Gastrocnemius medialis (tissue), 4 donors: Measurements from ENCODE around the gene SP4.

ENCODE experiments used
- POLR2A ChIP-seq, 2 donors: fragments of 450-650 bp; IDR thresholded peaks; one replicate each; pipeline ENCODE4 v1.6.1; 2017; ENCODE audit warnings: antibody characterized with exemption in 2 of 2, mild to moderate bottlenecking in 2 of 2, moderate library complexity in 2 of 2
- TF ChIP-seq, protein P1 (sequence below), 5 experiments: fragments of 450-650 bp in 3 of 5; fragments of 200-600 bp in 2 of 5; sonication (generic) in 2 of 5; IDR thresholded peaks in 4 of 5; conservative IDR thresholded peaks in 1 of 5; 1 replicate in 4 of 5; 2 replicates in 1 of 5; pipeline ENCODE4 v1.5.1; 2016 to 2019; ENCODE audit warnings: antibody characterized with exemption in 5 of 5, mild to moderate bottlenecking in 3 of 5, moderate library complexity in 3 of 5

DNA sequence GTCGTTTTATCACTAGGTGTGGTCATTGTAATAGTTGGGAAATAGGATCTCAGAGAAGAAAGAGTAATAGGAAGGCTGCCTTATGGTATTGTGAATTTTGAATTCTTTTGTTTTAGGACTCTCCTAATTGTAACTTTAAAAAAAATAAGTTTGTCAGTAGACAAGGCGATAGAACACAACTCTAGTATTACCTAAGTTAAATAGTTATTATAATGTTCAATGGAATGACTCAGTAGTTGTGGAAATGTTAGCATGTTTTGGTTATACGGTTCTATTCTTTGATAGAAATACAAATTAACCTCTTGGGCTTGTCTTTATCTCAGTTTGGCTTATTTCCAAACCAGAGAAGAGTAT lies 116.4 kb downstream of the SP4 start:
- TF ChIP-seq, protein P1, sequence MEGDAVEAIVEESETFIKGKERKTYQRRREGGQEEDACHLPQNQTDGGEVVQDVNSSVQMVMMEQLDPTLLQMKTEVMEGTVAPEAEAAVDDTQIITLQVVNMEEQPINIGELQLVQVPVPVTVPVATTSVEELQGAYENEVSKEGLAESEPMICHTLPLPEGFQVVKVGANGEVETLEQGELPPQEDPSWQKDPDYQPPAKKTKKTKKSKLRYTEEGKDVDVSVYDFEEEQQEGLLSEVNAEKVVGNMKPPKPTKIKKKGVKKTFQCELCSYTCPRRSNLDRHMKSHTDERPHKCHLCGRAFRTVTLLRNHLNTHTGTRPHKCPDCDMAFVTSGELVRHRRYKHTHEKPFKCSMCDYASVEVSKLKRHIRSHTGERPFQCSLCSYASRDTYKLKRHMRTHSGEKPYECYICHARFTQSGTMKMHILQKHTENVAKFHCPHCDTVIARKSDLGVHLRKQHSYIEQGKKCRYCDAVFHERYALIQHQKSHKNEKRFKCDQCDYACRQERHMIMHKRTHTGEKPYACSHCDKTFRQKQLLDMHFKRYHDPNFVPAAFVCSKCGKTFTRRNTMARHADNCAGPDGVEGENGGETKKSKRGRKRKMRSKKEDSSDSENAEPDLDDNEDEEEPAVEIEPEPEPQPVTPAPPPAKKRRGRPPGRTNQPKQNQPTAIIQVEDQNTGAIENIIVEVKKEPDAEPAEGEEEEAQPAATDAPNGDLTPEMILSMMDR (IDR thresholded peaks at IDR 0.05 in 4 of 5, conservative IDR thresholded peaks at IDR 0.05 in 1 of 5) = no peak
- no peak for TF ChIP-seq POLR2A (IDR thresholded peaks at IDR 0.05)
